Naive thymus-derived CD8-positive, alpha-beta T cell (primary cell): Measurements from ENCODE around the gene MEGF9. TPM values are rescaled to one million over a fixed set of nuclear protein-coding genes. Genes with fewer than 3 reads are reported as not detected.

ENCODE experiments used
- ATAC-seq, 2 donors: fragments of 150-1000 bp; cut with Tn5 transposase in 1 of 2; sonication (Bioruptor Pico), chemical (Tn5 transposase) in 1 of 2; 1 replicate in 1 of 2; 2 replicates in 1 of 2; pipeline ENCODE4 v1.10.0; 2021; ENCODE audit warnings: mild to moderate bottlenecking in 2 of 2, moderate library complexity in 2 of 2
- POLR2A ChIA-PET: fragments of 350-600 bp; sonication (Branson Sonifier 250); formaldehyde crosslinking; loops from one replicate; lab custom pipeline; 2021; ENCODE audit warnings: antibody characterized with exemption; lab: Charles Lee
- DNase-seq, 10 donors: peaks; one replicate each; pipeline versions ENCODE4 v3.0.0 to v3.0.0-alpha.2; 2020 to 2022
- H3K27ac Mint-ChIP-seq, 10 donors: one replicate each; pipeline ENCODE4 v1.8.0; 2020 to 2022; ENCODE audit warnings: mild to moderate bottlenecking in 10 of 10, mixed read lengths in 10 of 10, moderate library complexity in 4 of 10, inconsistent platforms in 1 of 10
- H3K27me3 Mint-ChIP-seq, 5 donors: one replicate each; pipeline ENCODE4 v1.8.0; 2021 to 2022; ENCODE audit warnings: mixed read lengths in 5 of 5
- H3K36me3 Mint-ChIP-seq, 3 donors: one replicate each; pipeline ENCODE4 v1.8.0; 2020 to 2022; ENCODE audit warnings: mixed read lengths in 3 of 3, mild to moderate bottlenecking in 2 of 3, inconsistent platforms in 1 of 3
- H3K4me1 Mint-ChIP-seq, 4 donors: one replicate each; pipeline ENCODE4 v1.8.0; 2021 to 2022; ENCODE audit warnings: mixed read lengths in 4 of 4
- H3K4me3 Mint-ChIP-seq, 10 donors: one replicate each; pipeline ENCODE4 v1.8.0; 2020 to 2022; ENCODE audit warnings: mild to moderate bottlenecking in 10 of 10, mixed read lengths in 10 of 10, moderate library complexity in 6 of 10, inconsistent platforms in 1 of 10
- H3K9me3 Mint-ChIP-seq, 9 donors: one replicate each; pipeline ENCODE4 v1.8.0; 2020 to 2022; ENCODE audit warnings: mixed read lengths in 9 of 9, mild to moderate bottlenecking in 3 of 9, inconsistent platforms in 1 of 9, moderate library complexity in 1 of 9
- polyA plus RNA-seq, 3 donors: library from polyadenylated mRNA; unstranded; fragments of 300-500 nt; fragmentation: Illumina TruSeq; gene quantifications; one replicate each; pipeline ENCODE4 v1.2.3, GENCODE V29; 2021
- total RNA-seq, 8 experiments: library from RNA in 2 of 8; stranded (reverse) in 2 of 8; gene quantifications; one replicate each; pipeline ENCODE4 v1.2.3 and lab custom pipeline; 2021 to 2026

MEGF9 gene
- total and polyA plus RNA-seq, 5 experiments from 2014 or later = 3.0 to 11.1 (median 4.9) TPM

GRCh38 chr9:120694559-120694958 is 19.7 kb downstream of the MEGF9 start:
- Mint-ChIP-seq H3K36me3 (peaks cover 0 to 11% (median 8%) of the 10 kb centered on the region in 3 donors), H3K9me3 (no peaks in the 10 kb centered on the region), H3K27ac (peak overlapping the region in 1 of 10 donors; percentile 85), H3K4me3 (no peak overlapping the region), H3K27me3 (no peaks in the 10 kb centered on the region), H3K4me1 (peaks cover 15 to 44% (median 26%) of the 10 kb centered on the region in 4 donors)
- ATAC-seq (no peak), DNase-seq (no peak)
- POLR2A ChIA-PET = no interaction called here

- ATAC-seq = no peak
- Mint-ChIP-seq H3K27ac (no peak overlapping the region), H3K9me3 (no peaks in the 10 kb centered on the region), H3K36me3 (peaks cover 0 to 11% (median 8%) of the 10 kb centered on the region in 3 donors), H3K4me3 (no peak overlapping the region), H3K4me1 (peaks cover 15 to 41% (median 25%) of the 10 kb centered on the region in 4 donors), H3K27me3 (no peaks in the 10 kb centered on the region)
- POLR2A ChIA-PET = no interaction called here
- DNase-seq = no peak
These were observed 20.6 kb downstream of the MEGF9 start for GRCh38 chr9:120693700-120694008.

GRCh38 chr9:120692901-120693699 is 21.2 kb downstream of the MEGF9 start:
- ATAC-seq (no peak), DNase-seq (no peak)
- H3K4me1 Mint-ChIP-seq = peaks cover 15 to 37% (median 25%) of the 10 kb centered on the region in 4 donors
- H3K36me3 Mint-ChIP-seq = peaks cover 0 to 11% (median 8%) of the 10 kb centered on the region in 3 donors
- H3K4me3 Mint-ChIP-seq = peak overlapping the region in 1 of 10 donors; percentile 10
- peak overlapping the region in 1 of 10 donors; percentile 46 for H3K27ac Mint-ChIP-seq
- POLR2A ChIA-PET = no interaction called here
- H3K27me3 Mint-ChIP-seq = no peaks in the 10 kb centered on the region
- no peaks in the 10 kb centered on the region for H3K9me3 Mint-ChIP-seq

- Mint-ChIP-seq H3K27me3 (no peaks in the 10 kb centered on the region), H3K9me3 (peaks cover 0 to 3% (median 0%) of the 10 kb centered on the region in 9 donors), H3K27ac (no peak overlapping the region), H3K4me1 (peaks cover 10 to 34% (median 23%) of the 10 kb centered on the region in 4 donors), H3K4me3 (no peak overlapping the region), H3K36me3 (peaks cover 0 to 18% (median 11%) of the 10 kb centered on the region in 3 donors)
- no peak for ATAC-seq
- POLR2A ChIA-PET = no interaction called here
- no peak for DNase-seq
These were observed 23.9 kb downstream of the MEGF9 start for GRCh38 chr9:120690372-120690771.

GRCh38 chr9:120689860-120690259 is 24.4 kb downstream of the MEGF9 start:
- Mint-ChIP-seq H3K4me1 (peaks cover 11 to 32% (median 22%) of the 10 kb centered on the region in 4 donors), H3K9me3 (peaks cover 0 to 3% (median 0%) of the 10 kb centered on the region in 9 donors), H3K27ac (no peak overlapping the region), H3K27me3 (no peaks in the 10 kb centered on the region), H3K36me3 (peaks cover 0 to 16% (median 13%) of the 10 kb centered on the region in 3 donors), H3K4me3 (no peak overlapping the region)
- no peak for ATAC-seq
- no peak for DNase-seq
- POLR2A ChIA-PET = no interaction called here

GRCh38 chr9:120688758-120689157 is 25.5 kb downstream of the MEGF9 start:
- POLR2A ChIA-PET = interaction anchor here (0.7 kb wide), 1 partner anchor 79 kb away, joined by 3 read pairs; no protein-coding TSS in a partner anchor
- DNase-seq = no peak
- Mint-ChIP-seq H3K27ac (no peak overlapping the region), H3K36me3 (peaks cover 0 to 13% (median 10%) of the 10 kb centered on the region in 3 donors), H3K27me3 (no peaks in the 10 kb centered on the region), H3K9me3 (peaks cover 0 to 3% (median 0%) of the 10 kb centered on the region in 9 donors), H3K4me3 (no peak overlapping the region), H3K4me1 (peaks cover 8 to 22% (median 19%) of the 10 kb centered on the region in 4 donors)
- no peak for ATAC-seq

- DNase-seq = no peak
- POLR2A ChIA-PET = no interaction called here
- no peak for ATAC-seq
- Mint-ChIP-seq H3K4me1 (peaks cover 0 to 15% (median 8%) of the 10 kb centered on the region in 4 donors), H3K9me3 (peaks cover 0 to 3% (median 0%) of the 10 kb centered on the region in 9 donors), H3K4me3 (no peak overlapping the region), H3K36me3 (peaks cover 4 to 20% (median 15%) of the 10 kb centered on the region in 3 donors), H3K27ac (peak overlapping the region in 1 of 10 donors; percentile 17), H3K27me3 (no peaks in the 10 kb centered on the region)
These were observed 31.1 kb downstream of the MEGF9 start for GRCh38 chr9:120683150-120683549.

GRCh38 chr9:120681121-120681520 is 33.1 kb downstream of the MEGF9 start:
- Mint-ChIP-seq H3K4me1 (peaks cover 0 to 18% (median 9%) of the 10 kb centered on the region in 4 donors), H3K4me3 (no peak overlapping the region), H3K27me3 (no peaks in the 10 kb centered on the region), H3K9me3 (peaks cover 0 to 3% (median 0%) of the 10 kb centered on the region in 9 donors), H3K36me3 (peaks cover 4 to 18% (median 15%) of the 10 kb centered on the region in 3 donors), H3K27ac (no peak overlapping the region)
- POLR2A ChIA-PET = interaction anchor here (0.7 kb wide), 1 partner anchor 8 kb away, joined by 3 read pairs; no protein-coding TSS in a partner anchor
- ATAC-seq (no peak), DNase-seq (no peak)

- ATAC-seq (no peak), DNase-seq (no peak)
- H3K36me3 Mint-ChIP-seq = peaks cover 4 to 16% (median 11%) of the 10 kb centered on the region in 3 donors
- H3K27me3 Mint-ChIP-seq = no peaks in the 10 kb centered on the region
- POLR2A ChIA-PET = no interaction called here
- H3K27ac Mint-ChIP-seq = no peak overlapping the region
- H3K9me3 Mint-ChIP-seq = peaks cover 0 to 1% (median 0%) of the 10 kb centered on the region in 9 donors
- H3K4me1 Mint-ChIP-seq = peaks cover 0 to 18% (median 8%) of the 10 kb centered on the region in 4 donors
- no peak overlapping the region for H3K4me3 Mint-ChIP-seq
These were observed 33.7 kb downstream of the MEGF9 start for GRCh38 chr9:120680579-120680978.

GRCh38 chr9:120680161-120680560 is 34.1 kb downstream of the MEGF9 start:
- H3K4me1 Mint-ChIP-seq = peaks cover 0 to 18% (median 6%) of the 10 kb centered on the region in 4 donors
- DNase-seq = no peak
- no peaks in the 10 kb centered on the region for H3K27me3 Mint-ChIP-seq
- peaks cover 0 to 1% (median 0%) of the 10 kb centered on the region in 9 donors for H3K9me3 Mint-ChIP-seq
- POLR2A ChIA-PET = no interaction called here
- H3K27ac Mint-ChIP-seq = peak overlapping the region in 1 of 10 donors; percentile 18
- ATAC-seq = no peak
- peaks cover 4 to 14% (median 7%) of the 10 kb centered on the region in 3 donors for H3K36me3 Mint-ChIP-seq
- no peak overlapping the region for H3K4me3 Mint-ChIP-seq

GRCh38 chr9:120677965-120678364 is 36.3 kb downstream of the MEGF9 start:
- H3K9me3 Mint-ChIP-seq = peaks cover 0 to 1% (median 0%) of the 10 kb centered on the region in 9 donors
- ATAC-seq (no peak), DNase-seq (no peak)
- H3K27me3 Mint-ChIP-seq = no peaks in the 10 kb centered on the region
- H3K36me3 Mint-ChIP-seq = peaks cover 4 to 14% (median 7%) of the 10 kb centered on the region in 3 donors
- POLR2A ChIA-PET = no interaction called here
- peaks cover 0 to 18% (median 3%) of the 10 kb centered on the region in 4 donors for H3K4me1 Mint-ChIP-seq
- H3K4me3 Mint-ChIP-seq = no peak overlapping the region
- no peak overlapping the region for H3K27ac Mint-ChIP-seq

GRCh38 chr9:120676767-120677402 is 37.4 kb downstream of the MEGF9 start:
- peaks cover 0 to 16% (median 3%) of the 10 kb centered on the region in 4 donors for H3K4me1 Mint-ChIP-seq
- H3K4me3 Mint-ChIP-seq = no peak overlapping the region
- POLR2A ChIA-PET = no interaction called here
- H3K27ac Mint-ChIP-seq = no peak overlapping the region
- peaks cover 4 to 14% (median 9%) of the 10 kb centered on the region in 3 donors for H3K36me3 Mint-ChIP-seq
- no peaks in the 10 kb centered on the region for H3K27me3 Mint-ChIP-seq
- peaks cover 0 to 1% (median 0%) of the 10 kb centered on the region in 9 donors for H3K9me3 Mint-ChIP-seq
- DNase-seq (no peak), ATAC-seq (no peak)

- no peak overlapping the region for H3K27ac Mint-ChIP-seq
- DNase-seq (no peak), ATAC-seq (no peak)
- H3K27me3 Mint-ChIP-seq = no peaks in the 10 kb centered on the region
- no peak overlapping the region for H3K4me3 Mint-ChIP-seq
- peaks cover 0 to 11% (median 0%) of the 10 kb centered on the region in 3 donors for H3K36me3 Mint-ChIP-seq
- POLR2A ChIA-PET = no interaction called here
- H3K4me1 Mint-ChIP-seq = peaks cover 10 to 23% (median 12%) of the 10 kb centered on the region in 4 donors
- H3K9me3 Mint-ChIP-seq = no peaks in the 10 kb centered on the region
These were observed 45.9 kb downstream of the MEGF9 start for GRCh38 chr9:120668399-120668798.
